ENCODE results near the gene BMP4.

Gene BMP4

DNA sequence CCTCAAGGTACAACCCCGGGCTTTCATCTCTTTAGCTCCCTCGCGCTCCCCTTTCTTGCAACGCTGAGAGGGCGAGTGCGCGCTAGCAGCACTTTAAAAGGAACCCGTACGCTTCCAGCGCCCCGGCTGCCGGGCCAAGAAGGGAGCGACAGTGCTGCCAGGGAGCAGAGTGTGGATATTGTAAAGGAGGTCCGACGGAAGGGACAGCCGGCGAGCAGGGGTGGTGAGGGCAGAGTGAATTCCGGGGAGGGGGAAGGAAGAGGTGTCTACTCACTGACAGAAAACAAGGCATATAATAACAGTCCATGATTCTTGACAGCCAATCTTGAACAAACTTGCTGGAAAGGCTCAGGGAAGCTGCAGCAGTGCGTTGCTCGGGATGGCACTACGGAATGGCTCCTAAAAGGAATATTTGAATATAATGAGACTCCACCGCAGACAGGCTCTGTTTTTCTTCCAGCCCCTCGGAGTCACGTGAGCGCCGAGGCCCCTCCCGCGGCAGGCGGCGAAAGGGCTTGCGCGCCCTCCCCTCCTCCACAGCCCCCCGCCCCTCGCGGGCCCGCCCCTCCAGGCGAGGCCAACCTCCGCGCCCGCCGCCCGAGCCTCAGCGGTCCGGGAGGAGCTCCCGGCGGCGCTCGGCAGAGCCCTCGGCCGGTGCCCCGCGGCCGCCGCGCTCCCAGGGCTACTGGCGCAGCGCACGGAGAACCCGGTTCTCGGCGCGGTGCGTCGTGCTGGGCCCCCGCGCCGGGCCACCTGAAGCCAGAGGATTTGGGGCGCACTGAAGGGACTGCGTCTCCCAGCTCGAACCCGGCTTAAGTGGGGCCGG is 3.4 kb downstream of the BMP4 start:
- Histone ChIP-seq H3K4me3 (ENCODE audit: severe bottlenecking) (peak overlapping the region; percentile 40), H3K27me3 (ENCODE audit: insufficient read depth, poor library complexity, severe bottlenecking) (peaks cover 22% of the 10 kb centered on the region), H3K9me3 (ENCODE audit: severe bottlenecking) (no peaks in the 10 kb centered on the region), H3K4me1 (ENCODE audit: insufficient read depth, poor library complexity, severe bottlenecking) (no peaks in the 10 kb centered on the region), H3K36me3 (ENCODE audit: low read depth) (no peaks in the 10 kb centered on the region), H3K27ac (ENCODE audit: poor library complexity, severe bottlenecking) (peak overlapping the region; percentile 17)
- ATAC-seq (ENCODE audit: low read depth) (peak; percentile 79), DNase-seq (ENCODE audit: low spot score) (peak; percentile 85)
- TF ChIP-seq CTCF (IDR thresholded peaks at IDR 0.05; ENCODE audit: poor library complexity, severe bottlenecking), result no peak

- H3K36me3 ChIP-seq (ENCODE audit: low read depth), result no peaks in the 10 kb centered on the region
- H3K27me3 ChIP-seq (ENCODE audit: insufficient read depth, poor library complexity, severe bottlenecking), result peaks cover 22% of the 10 kb centered on the region
- no peak for ATAC-seq (ENCODE audit: low read depth)
- DNase-seq (ENCODE audit: low spot score), result no peak
- TF ChIP-seq CTCF (IDR thresholded peaks at IDR 0.05; ENCODE audit: poor library complexity, severe bottlenecking), result no peak
- peak overlapping the region; percentile 40 for H3K4me3 ChIP-seq (ENCODE audit: severe bottlenecking)
- H3K4me1 ChIP-seq (ENCODE audit: insufficient read depth, poor library complexity, severe bottlenecking), result no peaks in the 10 kb centered on the region
- no peaks in the 10 kb centered on the region for H3K9me3 ChIP-seq (ENCODE audit: severe bottlenecking)
- H3K27ac ChIP-seq (ENCODE audit: poor library complexity, severe bottlenecking), result peak overlapping the region; percentile 17
Observed at GRCh38 chr14:53952533-53952932, 4.1 kb downstream of the BMP4 start.

GRCh38 chr14:53951627-53952303 is 4.9 kb downstream of the BMP4 start:
- H3K27ac ChIP-seq (ENCODE audit: poor library complexity, severe bottlenecking), result no peak overlapping the region
- no peak for TF ChIP-seq CTCF (IDR thresholded peaks at IDR 0.05; ENCODE audit: poor library complexity, severe bottlenecking)
- H3K9me3 ChIP-seq (ENCODE audit: severe bottlenecking), result no peaks in the 10 kb centered on the region
- no peaks in the 10 kb centered on the region for H3K4me1 ChIP-seq (ENCODE audit: insufficient read depth, poor library complexity, severe bottlenecking)
- no peak overlapping the region for H3K4me3 ChIP-seq (ENCODE audit: severe bottlenecking)
- ATAC-seq (ENCODE audit: low read depth), result no peak
- H3K27me3 ChIP-seq (ENCODE audit: insufficient read depth, poor library complexity, severe bottlenecking), result peaks cover 22% of the 10 kb centered on the region
- no peak for DNase-seq (ENCODE audit: low spot score)
- H3K36me3 ChIP-seq (ENCODE audit: low read depth), result no peaks in the 10 kb centered on the region

- Histone ChIP-seq H3K4me1 (ENCODE audit: insufficient read depth, poor library complexity, severe bottlenecking) (no peaks in the 10 kb centered on the region), H3K9me3 (ENCODE audit: severe bottlenecking) (no peaks in the 10 kb centered on the region), H3K27me3 (ENCODE audit: insufficient read depth, poor library complexity, severe bottlenecking) (peaks cover 19% of the 10 kb centered on the region), H3K27ac (ENCODE audit: poor library complexity, severe bottlenecking) (no peak overlapping the region), H3K4me3 (ENCODE audit: severe bottlenecking) (no peak overlapping the region), H3K36me3 (ENCODE audit: low read depth) (no peaks in the 10 kb centered on the region)
- no peak for TF ChIP-seq CTCF (IDR thresholded peaks at IDR 0.05; ENCODE audit: poor library complexity, severe bottlenecking)
- ATAC-seq (ENCODE audit: low read depth) (no peak), DNase-seq (ENCODE audit: low spot score) (no peak)
Observed at GRCh38 chr14:53951243-53951626, 5.4 kb downstream of the BMP4 start.

Data from RWPE2 (cell line).